Ovary (tissue), 3 donors: ENCODE data around the gene CBX4.

Experiments used
- EP300 ChIP-seq: sonication (generic); formaldehyde crosslinking; IDR thresholded peaks from one replicate; pipeline ENCODE4 v1.6.1; 2017; ENCODE audit warnings: antibody characterized with exemption
- POLR2A ChIP-seq: fragments of 450-650 bp; IDR thresholded peaks from one replicate; pipeline ENCODE4 v1.6.1; 2017; ENCODE audit warnings: antibody characterized with exemption, mild to moderate bottlenecking, moderate library complexity
- TF ChIP-seq, protein P1 (sequence below), 3 donors: fragments of 450-650 bp in 2 of 3; fragments of 200-600 bp in 1 of 3; IDR thresholded peaks; one replicate each; pipeline versions ENCODE4 v1.5.1 to v1.8.0; 2016 to 2022; ENCODE audit warnings: antibody characterized with exemption in 3 of 3, mild to moderate bottlenecking in 1 of 3
- donor health status: DM: no; HTN: no; CAD: no.

DNA sequence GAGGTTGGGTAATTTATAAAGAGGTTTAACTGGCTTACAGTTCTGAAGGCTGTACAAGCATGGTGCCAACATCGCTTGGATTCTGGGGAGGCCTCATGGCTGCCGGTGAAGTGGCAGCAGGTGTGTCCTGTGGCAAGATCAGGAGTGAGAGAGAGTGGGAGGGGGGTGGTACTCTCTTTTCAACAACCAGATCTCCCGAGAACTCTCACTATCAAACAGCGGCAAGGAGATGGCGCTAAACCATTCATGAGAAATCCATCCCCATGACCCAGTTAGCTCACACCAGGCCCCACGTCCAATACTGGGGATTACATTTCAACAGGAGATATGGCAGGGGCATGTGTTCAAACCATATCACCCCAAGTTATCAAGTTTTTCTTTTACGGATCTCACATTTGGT, 44.0 kb upstream of the CBX4 start:
- TF ChIP-seq POLR2A, result no peak
- TF ChIP-seq, protein P1, sequence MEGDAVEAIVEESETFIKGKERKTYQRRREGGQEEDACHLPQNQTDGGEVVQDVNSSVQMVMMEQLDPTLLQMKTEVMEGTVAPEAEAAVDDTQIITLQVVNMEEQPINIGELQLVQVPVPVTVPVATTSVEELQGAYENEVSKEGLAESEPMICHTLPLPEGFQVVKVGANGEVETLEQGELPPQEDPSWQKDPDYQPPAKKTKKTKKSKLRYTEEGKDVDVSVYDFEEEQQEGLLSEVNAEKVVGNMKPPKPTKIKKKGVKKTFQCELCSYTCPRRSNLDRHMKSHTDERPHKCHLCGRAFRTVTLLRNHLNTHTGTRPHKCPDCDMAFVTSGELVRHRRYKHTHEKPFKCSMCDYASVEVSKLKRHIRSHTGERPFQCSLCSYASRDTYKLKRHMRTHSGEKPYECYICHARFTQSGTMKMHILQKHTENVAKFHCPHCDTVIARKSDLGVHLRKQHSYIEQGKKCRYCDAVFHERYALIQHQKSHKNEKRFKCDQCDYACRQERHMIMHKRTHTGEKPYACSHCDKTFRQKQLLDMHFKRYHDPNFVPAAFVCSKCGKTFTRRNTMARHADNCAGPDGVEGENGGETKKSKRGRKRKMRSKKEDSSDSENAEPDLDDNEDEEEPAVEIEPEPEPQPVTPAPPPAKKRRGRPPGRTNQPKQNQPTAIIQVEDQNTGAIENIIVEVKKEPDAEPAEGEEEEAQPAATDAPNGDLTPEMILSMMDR (IDR thresholded peaks at IDR 0.05), result no peak
- TF ChIP-seq EP300, result no peak
